A549 (cell line): ENCODE data around the gene TXNIP. TPM values are rescaled to one million over a fixed set of nuclear protein-coding genes. Genes with fewer than 3 reads are reported as not detected.

Experiments used
- ATAC-seq, 2 experiments: fragments of 200-7000 bp in 1 of 2; fragments of >200 bp in 1 of 2; cut with Nextera tagmentation in 1 of 2; cut with Tn5 transposase in 1 of 2; 3 replicates each; pipeline versions ENCODE4 v1.8.0 to v1.9.1; 2018 to 2020; ENCODE audit warnings: mild to moderate bottlenecking in 1 of 2, moderate library complexity in 1 of 2
- CTCF ChIA-PET: fragments of 300-600 bp; sonication (Branson Sonifier 250); formaldehyde crosslinking; extraction: SDS; loops from one replicate; lab custom pipeline; 2021; ENCODE audit warnings: antibody characterized with exemption, inconsistent platforms; lab: Yijun Ruan, JAX
- POLR2A ChIA-PET: fragments of 350-600 bp; formaldehyde crosslinking; extraction: SDS; loops from one replicate; lab custom pipeline; 2021; ENCODE audit warnings: antibody characterized with exemption, inconsistent platforms; lab: Yijun Ruan, JAX
- DNase-seq, 2 experiments: peaks; one replicate each; pipeline versions ENCODE4 v3.0.0 to v3.0.0-alpha.2; 2011 to 2016; ENCODE audit warnings: low read depth in 1 of 2, low spot score in 1 of 2
- FAIRE-seq: peaks from 2 replicates; lab custom pipeline; 2011; peaks lifted over from hg19 to GRCh38; lab: Jason Lieb, UNC
- H3K27ac ChIP-seq, 2 experiments: fragments of >200 bp; sonication (Bioruptor Twin); formaldehyde crosslinking; 3 replicates each; pipeline ENCODE4 v1.5.1; 2016 to 2017
- H3K4me1 ChIP-seq: fragments of >200 bp; sonication (Bioruptor Twin); formaldehyde crosslinking; 3 replicates; pipeline ENCODE4 v1.6.1; 2016
- H3K4me2 ChIP-seq: fragments of >200 bp; sonication (Bioruptor Twin); formaldehyde crosslinking; 3 replicates; pipeline ENCODE4 v1.6.1; 2016
- H3K4me3 ChIP-seq: fragments of >200 bp; sonication (Bioruptor Twin); formaldehyde crosslinking; 3 replicates; pipeline ENCODE4 v1.5.1; 2016
- H3K9me3 ChIP-seq: fragments of >200 bp; sonication (Bioruptor Twin); formaldehyde crosslinking; 3 replicates; pipeline ENCODE4 v1.6.1; 2016
- BHLHE40 ChIP-seq: IDR thresholded peaks from 2 replicates; pipeline ENCODE4 v1.6.1; 2012; ENCODE audit warnings: low read depth, low read length, inconsistent platforms
- CTCF ChIP-seq: fragments of >200 bp; sonication (Bioruptor Twin); formaldehyde crosslinking; IDR thresholded peaks from 3 replicates; pipeline ENCODE4 v1.5.1; 2016
- EHF ChIP-seq: fragments of 250-450 bp; sonication (Bioruptor Pico); IDR thresholded peaks from 2 replicates; pipeline ENCODE4 v1.5.0; 2020; ENCODE audit warnings: mild to moderate bottlenecking
- FOSL2 ChIP-seq, 2 experiments: fragments of 450-650 bp in 1 of 2; fragments of >200 bp in 1 of 2; sonication (Bioruptor Twin) in 1 of 2; formaldehyde crosslinking; IDR thresholded peaks; 2 replicates each; pipeline versions ENCODE4 v1.5.0 to v1.6.1; 2016 to 2020; ENCODE audit warnings: mild to moderate bottlenecking in 1 of 2, moderate library complexity in 1 of 2
- FOXS1 ChIP-seq: fragments of 250-450 bp; sonication (Bioruptor Pico); IDR thresholded peaks from 2 replicates; pipeline ENCODE4 v1.5.0; 2020; ENCODE audit warnings: mild to moderate bottlenecking, moderate library complexity
- GATA3 ChIP-seq: IDR thresholded peaks from 2 replicates; pipeline ENCODE4 v1.6.1; 2012; ENCODE audit warnings: borderline replicate concordance
- HES2 ChIP-seq: fragments of >200 bp; sonication (Bioruptor Twin); formaldehyde crosslinking; IDR thresholded peaks from 2 replicates; pipeline ENCODE4 v1.6.1; 2016
- HEYL ChIP-seq: fragments of 250-450 bp; sonication (Bioruptor Pico); IDR thresholded peaks from 2 replicates; pipeline ENCODE4 v1.8.0; 2021; ENCODE audit warnings: mild to moderate bottlenecking, moderate library complexity
- HMGXB4 ChIP-seq: fragments of 250-450 bp; sonication (Bioruptor Pico); IDR thresholded peaks from 2 replicates; pipeline ENCODE4 v1.5.0; 2021; ENCODE audit warnings: mild to moderate bottlenecking, moderate library complexity, borderline replicate concordance
- KDM1A ChIP-seq: fragments of 200-600 bp; sonication (generic); IDR thresholded peaks from 2 replicates; pipeline ENCODE4 v1.6.1; 2016; ENCODE audit warnings: low read depth, mild to moderate bottlenecking
- MAFK ChIP-seq: fragments of 450-650 bp; IDR thresholded peaks from 2 replicates; pipeline ENCODE4 v1.6.1; 2014; ENCODE audit not compliant: partially characterized antibody
- POLR2AphosphoS2 ChIP-seq: conservative IDR thresholded peaks from 2 replicates; pipeline ENCODE4 v1.6.1; 2012; ENCODE audit warnings: low read length, improper control_type of control experiment, inconsistent platforms
- RAD21 ChIP-seq, 2 experiments: fragments of >200 bp in 1 of 2; sonication (Bioruptor Twin) in 1 of 2; formaldehyde crosslinking in 1 of 2; IDR thresholded peaks in 1 of 2; conservative IDR thresholded peaks in 1 of 2; 2 replicates in 1 of 2; 3 replicates in 1 of 2; pipeline ENCODE4 v1.6.1; 2012 to 2018; ENCODE audit warnings: inconsistent platforms in 1 of 2
- RFX5 ChIP-seq: fragments of 450-650 bp; IDR thresholded peaks from 2 replicates; pipeline ENCODE4 v1.7.1; 2014; ENCODE audit warnings: antibody characterized with exemption, mild to moderate bottlenecking, moderate library complexity
- SMC3 ChIP-seq: fragments of >200 bp; sonication (Bioruptor Twin); formaldehyde crosslinking; IDR thresholded peaks from 3 replicates; pipeline ENCODE4 v1.6.1; 2018; ENCODE audit warnings: inconsistent platforms
- SREBF2 ChIP-seq: fragments of 450-650 bp; IDR thresholded peaks from 2 replicates; pipeline ENCODE4 v1.6.1; 2014; ENCODE audit warnings: mild to moderate bottlenecking, moderate library complexity
- TFCP2L1 ChIP-seq: fragments of 250-450 bp; sonication (Bioruptor Pico); IDR thresholded peaks from 2 replicates; pipeline ENCODE4 v1.5.0; 2021; ENCODE audit warnings: mild to moderate bottlenecking
- USF2 ChIP-seq: fragments of 450-650 bp; IDR thresholded peaks from 2 replicates; pipeline ENCODE4 v1.6.1; 2014; ENCODE audit warnings: antibody characterized with exemption
- ZC3H11A ChIP-seq: fragments of 450-650 bp; IDR thresholded peaks from 2 replicates; pipeline ENCODE4 v1.6.1; 2014; ENCODE audit warnings: antibody characterized with exemption, mild to moderate bottlenecking
- ZFP36 ChIP-seq: fragments of 450-650 bp; IDR thresholded peaks from 2 replicates; pipeline ENCODE4 v1.6.1; 2014; ENCODE audit warnings: borderline replicate concordance; ENCODE audit not compliant: partially characterized antibody
- whole genome bisulfite sequencing: methylation state at CpG from one replicate; pipeline ENCODE4 v1.1.6; 2017; ENCODE audit errors: missing lambda C conversion rate; 5-methylcytosine and 5-hydroxymethylcytosine counted together
- polyA plus RNA-seq, 4 experiments: library from polyadenylated mRNA; depleted of rRNA in 3 of 4; stranded (reverse); fragments of >200 nt; fragmentation: RNase III in 1 of 4; extraction: RNeasy Plus Mini Kit Qiagen cat#74134 plus additional on column Dnase treatment in 1 of 4; gene quantifications; 2 replicates in 3 of 4; 3 replicates in 1 of 4; pipeline ENCODE4 v1.2.3, GENCODE V29; 2011 to 2017

The TXNIP gene
- polyA plus RNA-seq, 2 of the 4 experiments (the other 2 are of a cell fraction) = 3.1 TPM; not detected in 1

GRCh38 chr1:145983960-145984830, 12.2 kb downstream of the TXNIP start:
- Histone ChIP-seq H3K27ac (no peak overlapping the region), H3K4me3 (no peak overlapping the region), H3K4me1 (peaks cover 17% of the 10 kb centered on the region; the same call in 2 of the 3 replicates), H3K9me3 (no peaks in the 10 kb centered on the region)
- 84% methylated on average over 12 of the region's 12 CpGs for WGBS
- ATAC-seq = no peak
- CTCF ChIA-PET = interaction anchor here (1.4 to 24.2 kb wide), 4 partner anchors 8 to 74 kb away, joined by 3 to 566 read pairs (median 76); partner anchors contain the start of genes HJV, ITGA10 and TXNIP
- POLR2A ChIA-PET = no interaction called here
- DNase-seq = no peak
- FAIRE-seq = no peak
- TF ChIP-seq KDM1A (no peak), BHLHE40 (no peak), GATA3 (no peak), HES2 (no peak), SREBF2 (no peak), TFCP2L1 (CRISPR knock-in tag) (no peak), CTCF (no peak), SMC3 (no peak), EHF (no peak)
- TF ChIP-seq, all 56 proteins: peak for 0
- H3K4me2 ChIP-seq = no peak overlapping the region

- CTCF ChIA-PET = interaction anchor here (1.4 to 24.2 kb wide), 4 partner anchors 8 to 56 kb away, joined by 4 to 566 read pairs (median 76); partner anchors contain the start of genes HJV, RBM8A and TXNIP
- POLR2A ChIA-PET = no interaction called here
- 75% methylated on average over 1 of the region's 1 CpG for WGBS
- Histone ChIP-seq H3K4me3 (no peak overlapping the region), H3K9me3 (no peaks in the 10 kb centered on the region), H3K27ac (no peak overlapping the region), H3K4me2 (no peak overlapping the region), H3K4me1 (peaks cover 22% of the 10 kb centered on the region; the same call in 2 of the 3 replicates)
- ATAC-seq (no peak), FAIRE-seq (no peak), DNase-seq (no peak)
- TF ChIP-seq ZC3H11A (no peak), MAFK (no peak), CTCF (no peak)
These were observed 13.1 kb downstream of the TXNIP start for GRCh38 chr1:145983206-145983675.

- DNase-seq (no peak), ATAC-seq (no peak), FAIRE-seq (no peak)
- Histone ChIP-seq H3K4me1 (peaks cover 22% of the 10 kb centered on the region; the same call in 2 of the 3 replicates), H3K4me2 (no peak overlapping the region), H3K9me3 (no peaks in the 10 kb centered on the region), H3K4me3 (no peak overlapping the region), H3K27ac (no peak overlapping the region)
- 72% methylated on average over 6 of the region's 6 CpGs for WGBS
- ChIA-PET CTCF (interaction anchor here (1.4 to 24.2 kb wide), 5 partner anchors 10 to 90 kb away, joined by 5 to 566 read pairs (median 110); partner anchors contain the start of genes ANKRD34A, HJV, POLR3GL and RBM8A), POLR2A (no interaction called here)
- TF ChIP-seq RAD21 (conservative IDR thresholded peaks at IDR 0.05 in 1 of 2, IDR thresholded peaks at IDR 0.05 in 1 of 2) = no peak
- no peak for TF ChIP-seq HMGXB4 (CRISPR knock-in tag)
- TF ChIP-seq EHF = no peak
- TF ChIP-seq BHLHE40 = no peak
- no peak for TF ChIP-seq USF2
- no peak for TF ChIP-seq RFX5
- no peak for TF ChIP-seq ZFP36
- no peak for TF ChIP-seq POLR2AphosphoS2
- no peak for TF ChIP-seq FOXS1 (CRISPR knock-in tag)
- no peak for TF ChIP-seq FOSL2 (IDR thresholded peaks at IDR 0.05)
- no peak for TF ChIP-seq FOSL2 (CRISPR knock-in tag; IDR thresholded peaks at IDR 0.05)
- no peak for TF ChIP-seq HEYL
These were observed 14.2 kb downstream of the TXNIP start for GRCh38 chr1:145982010-145982723.
